GM23248 (cell line): ENCODE measurements around the gene EIF4E2. TPM values are rescaled to one million over a fixed set of nuclear protein-coding genes. Genes with fewer than 3 reads are reported as not detected.

Experiments used
- DNase-seq: peaks from one replicate; pipeline ENCODE4 v3.0.0-alpha.2; 2015
- H2AFZ ChIP-seq: fragments of 200-600 bp; sonication (generic); 2 replicates; pipeline ENCODE4 v1.6.1; 2016; ENCODE audit warnings: antibody characterized with exemption
- H3F3A ChIP-seq: fragments of 200-600 bp; sonication (generic); 2 replicates; pipeline ENCODE4 v1.6.1; 2016; ENCODE audit warnings: mild to moderate bottlenecking, antibody characterized with exemption, mixed run types; ENCODE audit not compliant: insufficient read depth
- H3K27ac ChIP-seq: fragments of 200-600 bp; sonication (generic); 2 replicates; pipeline ENCODE4 v1.5.1; 2016; ENCODE audit warnings: mild to moderate bottlenecking
- H3K27me3 ChIP-seq: fragments of 200-600 bp; sonication (generic); replicated peaks from 2 replicates; pipeline ENCODE4 v1.6.1; 2016; ENCODE audit warnings: mild to moderate bottlenecking; ENCODE audit not compliant: insufficient read depth
- H3K36me3 ChIP-seq: fragments of 200-600 bp; sonication (generic); 2 replicates; pipeline ENCODE4 v1.6.1; 2016; ENCODE audit warnings: low read depth, mild to moderate bottlenecking
- H3K4me1 ChIP-seq: fragments of 200-600 bp; sonication (generic); 2 replicates; pipeline ENCODE4 v1.6.1; 2016; ENCODE audit warnings: mild to moderate bottlenecking; ENCODE audit not compliant: insufficient read depth
- H3K4me2 ChIP-seq: fragments of 200-600 bp; sonication (generic); one replicate; pipeline ENCODE4 v1.6.1; 2016; ENCODE audit warnings: mild to moderate bottlenecking; ENCODE audit not compliant: unreplicated experiment
- H3K4me3 ChIP-seq: fragments of 200-600 bp; sonication (generic); 2 replicates; pipeline ENCODE4 v1.5.1; 2016; ENCODE audit warnings: mild to moderate bottlenecking
- H3K79me2 ChIP-seq: fragments of 200-600 bp; sonication (generic); 2 replicates; pipeline ENCODE4 v1.6.1; 2016; ENCODE audit warnings: mild to moderate bottlenecking; ENCODE audit not compliant: insufficient read depth
- H3K9ac ChIP-seq: fragments of 200-600 bp; sonication (generic); 2 replicates; pipeline ENCODE4 v1.6.1; 2016; ENCODE audit warnings: mild to moderate bottlenecking
- H3K9me2 ChIP-seq: fragments of 200-600 bp; sonication (generic); 2 replicates; pipeline ENCODE4 v1.6.1; 2016; ENCODE audit warnings: mixed run types, mild to moderate bottlenecking, moderate library complexity; ENCODE audit not compliant: insufficient read depth
- H3K9me3 ChIP-seq: fragments of 200-600 bp; sonication (generic); one replicate; pipeline ENCODE4 v1.6.1; 2017; ENCODE audit warnings: low read depth
- H4K20me1 ChIP-seq: fragments of 200-600 bp; sonication (generic); 2 replicates; pipeline ENCODE4 v1.6.0; 2016; ENCODE audit not compliant: insufficient read depth
- EZH2 ChIP-seq: fragments of 200-600 bp; sonication (generic); IDR thresholded peaks from 2 replicates; pipeline ENCODE4 v1.6.1; 2018; ENCODE audit warnings: antibody characterized with exemption, mild to moderate bottlenecking; ENCODE audit not compliant: insufficient read depth, poor library complexity, severe bottlenecking
- EZH2phosphoT487 ChIP-seq: fragments of 200-600 bp; sonication (generic); IDR thresholded peaks from 2 replicates; pipeline ENCODE4 v1.6.1; 2018; ENCODE audit warnings: antibody characterized with exemption, moderate library complexity, mild to moderate bottlenecking, low read depth; ENCODE audit not compliant: insufficient read depth
- WGBS, 2 experiments: methylation state at CpG; one replicate each; pipeline ENCODE4 v1.1.6; 2015 to 2017; ENCODE audit warnings: low lambda C conversion rate in 2 of 2, low coverage in 1 of 2; ENCODE audit errors: missing lambda C conversion rate in 2 of 2; 5-methylcytosine and 5-hydroxymethylcytosine counted together
- in situ Hi-C: fragments of 300-500 bp; cut with MboI; formaldehyde crosslinking; loops from 2 replicates; pipeline ENCODE4 v1.15.0; 2020
- polyA plus RNA-seq: library from polyadenylated mRNA; unstranded; fragments of >200 nt; fragmentation: Nextera tagmentation; extraction: Ambion mirVana; gene quantifications from 2 replicates; pipeline ENCODE4 v1.2.1, GENCODE V29; 2016
- total RNA-seq: library from RNA; depleted of rRNA; stranded (reverse); fragments of >200 nt; shearing (Covaris generic); gene quantifications from 2 replicates; pipeline ENCODE4 v1.2.3, GENCODE V29; 2014

Gene EIF4E2
- total and polyA plus RNA-seq, 2 experiments from 2014 or later = 82.8 to 147 TPM

GRCh38 chr2:232515639-232516038 is 34.9 kb upstream of the EIF4E2 start:
- Histone ChIP-seq H3K4me3 (no peak overlapping the region), H3K9me2 (no peaks in the 10 kb centered on the region), H3F3A (no peaks in the 10 kb centered on the region), H3K4me1 (no peaks in the 10 kb centered on the region), H3K4me2 (no peak overlapping the region), H3K79me2 (no peaks in the 10 kb centered on the region), H4K20me1 (no peaks in the 10 kb centered on the region), H2AFZ (no peak overlapping the region), H3K27ac (no peak overlapping the region), H3K36me3 (no peaks in the 10 kb centered on the region), H3K9ac (no peak overlapping the region), H3K9me3 (no peaks in the 10 kb centered on the region), H3K27me3 (peaks cover 48% of the 10 kb centered on the region)
- WGBS, 2 experiments = 57 to 72% methylated on average over 7 of the region's 7 CpGs
- TF ChIP-seq EZH2 (no peak), EZH2phosphoT487 (no peak)
- no peak for DNase-seq
- in situ Hi-C loops = no loop called here

GRCh38 chr2:232516551-232516950 is 33.9 kb upstream of the EIF4E2 start:
- Histone ChIP-seq H3K27me3 (peaks cover 56% of the 10 kb centered on the region), H3K27ac (no peak overlapping the region), H3K79me2 (no peaks in the 10 kb centered on the region), H3K9me2 (no peaks in the 10 kb centered on the region), H3K4me3 (no peak overlapping the region), H3K9ac (no peak overlapping the region), H3K9me3 (no peaks in the 10 kb centered on the region), H3K4me2 (no peak overlapping the region), H3F3A (no peaks in the 10 kb centered on the region), H4K20me1 (no peaks in the 10 kb centered on the region), H2AFZ (no peak overlapping the region), H3K4me1 (no peaks in the 10 kb centered on the region), H3K36me3 (no peaks in the 10 kb centered on the region)
- in situ Hi-C loops = no loop called here
- DNase-seq = no peak
- 74 to 77% methylated on average over 3 of the region's 3 CpGs for WGBS, 2 experiments
- no peak for TF ChIP-seq EZH2phosphoT487
- TF ChIP-seq EZH2 = no peak

- Histone ChIP-seq H3F3A (no peaks in the 10 kb centered on the region), H3K79me2 (no peaks in the 10 kb centered on the region), H3K9ac (no peak overlapping the region), H3K4me1 (no peaks in the 10 kb centered on the region), H3K4me3 (no peak overlapping the region), H3K9me3 (no peaks in the 10 kb centered on the region), H3K36me3 (no peaks in the 10 kb centered on the region), H3K4me2 (no peak overlapping the region), H3K9me2 (no peaks in the 10 kb centered on the region), H2AFZ (no peak overlapping the region), H4K20me1 (no peaks in the 10 kb centered on the region), H3K27me3 (peaks cover 60% of the 10 kb centered on the region), H3K27ac (no peak overlapping the region)
- in situ Hi-C loops = no loop called here
- WGBS, 2 experiments = 38 to 42% methylated on average over 6 of the region's 6 CpGs
- TF ChIP-seq EZH2 = no peak
- DNase-seq = no peak
Observed at GRCh38 chr2:232518844-232519243, 31.6 kb upstream of the EIF4E2 start.

GRCh38 chr2:232519581-232520438 is 30.7 kb upstream of the EIF4E2 start, which contains the start of gene PRSS56:
TSS of gene PRSS56 (plus strand) at chr2:232520388. CDS start at chr2:232520599, 211 bp downstream.
- Histone ChIP-seq H3K4me3 (no peak within 1 kb of the TSS), H3K27me3 (peaks cover 65% of the 10 kb centered on the region), H3K9me2 (no peaks in the 10 kb centered on the region), H3K4me1 (no peaks in the 10 kb centered on the region), H3K36me3 (no peaks in the 10 kb centered on the region), H2AFZ (no peak within 1 kb of the TSS), H3K4me2 (no peak within 1 kb of the TSS), H3F3A (no peaks in the 10 kb centered on the region), H3K9ac (no peak within 1 kb of the TSS), H3K79me2 (no peaks in the 10 kb centered on the region), H4K20me1 (no peaks in the 10 kb centered on the region), H3K27ac (no peak within 1 kb of the TSS), H3K9me3 (no peaks in the 10 kb centered on the region)
- 14 to 22% methylated on average over 14 to 19 of the region's 19 CpGs for WGBS, 2 experiments
- TF ChIP-seq EZH2phosphoT487 (no peak), EZH2 (no peak)
- DNase-seq = no peak
- in situ Hi-C loops = no loop called here
